ELR (cell line): ENCODE results near the gene ARHGEF10L.
A peak's percentile ranks its signal among the peaks of the same experiment; 100 is the strongest.

ENCODE experiments used
- DNase-seq: peaks from one replicate; pipeline ENCODE4 v3.0.0-alpha.2; 2015; ENCODE audit warnings: low read depth

Gene ARHGEF10L

DNA sequence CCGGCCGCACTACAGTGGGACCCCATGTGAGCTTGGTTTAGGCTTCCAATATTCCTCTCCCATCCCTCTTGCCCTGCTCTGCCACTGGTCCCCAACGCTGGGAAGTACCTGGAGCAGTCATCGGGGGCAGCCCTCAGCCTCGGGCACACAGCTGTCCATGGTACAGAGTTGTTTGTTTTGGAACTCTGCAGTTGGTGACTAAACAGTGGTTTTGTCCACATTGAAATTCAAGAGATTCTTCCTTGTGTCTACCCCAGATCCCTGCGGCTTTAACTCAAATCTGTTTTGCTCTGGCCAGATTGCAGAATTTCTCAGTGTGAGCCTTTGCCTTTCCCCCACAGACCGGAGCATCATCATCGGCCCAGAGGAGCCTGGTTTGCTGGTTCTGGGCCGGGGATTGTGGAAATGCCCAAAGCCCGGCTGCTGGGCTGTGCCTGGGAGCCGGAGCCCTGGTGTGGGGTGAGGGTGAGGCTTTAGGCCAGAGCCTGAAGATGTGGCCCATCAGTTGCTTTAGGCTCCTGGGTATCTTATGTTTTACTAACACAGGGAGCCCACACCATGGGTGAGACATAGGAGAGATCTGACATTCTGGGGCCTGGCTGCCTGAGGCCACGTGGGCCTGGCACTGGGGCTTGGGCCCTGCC, 93.2 kb downstream of the ARHGEF10L start:
- peak; percentile 60 for DNase-seq

DNA sequence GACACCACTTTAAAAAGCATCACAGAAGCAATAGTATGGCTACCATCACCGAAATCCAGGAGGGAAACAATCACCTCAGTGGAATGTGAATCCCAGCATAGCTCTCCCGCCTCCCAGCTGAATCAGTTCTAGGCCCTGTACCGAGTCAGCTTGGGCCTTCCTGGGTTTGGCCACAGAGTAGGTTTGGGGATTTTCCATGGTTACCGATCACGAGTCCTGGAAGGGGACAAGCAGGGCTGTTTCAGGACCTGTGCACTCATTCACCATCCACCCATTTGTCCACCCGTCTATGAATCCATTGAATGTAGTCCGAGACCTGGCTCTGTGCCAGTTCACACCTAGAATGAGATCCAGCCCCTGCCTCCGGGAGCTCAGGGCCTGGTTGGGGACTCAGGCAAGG, 94.2 kb downstream of the ARHGEF10L start:
- peak; percentile 82 for DNase-seq

- no peak for DNase-seq
These were observed 95.8 kb downstream of the ARHGEF10L start for GRCh38 chr1:17635276-17635675.

DNA sequence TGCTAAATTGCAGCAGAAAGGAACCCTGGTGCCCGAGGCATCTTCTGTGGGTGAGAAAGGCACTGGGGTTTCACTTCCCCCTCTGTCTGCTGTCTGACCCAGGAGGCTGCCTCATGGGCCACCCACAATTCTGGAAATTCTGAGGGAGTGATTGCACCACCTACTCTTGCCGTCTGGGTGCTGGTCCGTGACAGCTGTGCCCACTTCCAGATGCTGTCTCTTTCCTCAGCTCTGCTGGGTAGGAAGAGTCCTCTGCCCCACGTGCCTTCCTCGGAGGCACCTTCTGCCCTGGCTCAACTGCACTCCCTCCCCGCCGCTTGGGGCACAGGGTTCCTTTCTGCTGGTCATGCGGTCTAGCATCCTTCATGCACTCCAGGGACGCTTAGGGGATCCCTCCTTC, 96.3 kb downstream of the ARHGEF10L start:
- DNase-seq = no peak

GRCh38 chr1:17636612-17637011, 97.1 kb downstream of the ARHGEF10L start:
- DNase-seq = peak; percentile 37

- DNase-seq = no peak
These were observed 97.6 kb downstream of the ARHGEF10L start for GRCh38 chr1:17637055-17637454.

- DNase-seq = no peak
These were observed 100.3 kb downstream of the ARHGEF10L start for GRCh38 chr1:17639703-17640340.

DNA sequence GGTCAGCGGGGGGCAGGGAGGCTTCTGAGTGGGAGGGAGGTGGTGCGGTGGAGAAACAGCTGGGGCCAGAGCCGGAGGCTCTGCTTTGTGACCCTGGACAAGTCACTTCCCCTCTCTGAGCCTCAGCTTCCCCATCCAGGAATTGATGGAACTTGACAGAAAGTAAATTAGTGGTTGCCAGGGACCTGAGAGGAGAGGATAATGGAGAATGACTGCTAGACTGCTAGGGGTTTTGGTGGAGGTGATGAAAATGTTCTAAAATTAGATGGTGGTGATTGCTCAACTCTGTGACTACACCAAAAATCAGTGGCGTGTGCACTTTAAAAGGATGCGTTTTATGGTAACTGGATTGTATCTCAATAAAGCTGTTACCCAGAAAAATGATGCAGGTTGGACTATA, 100.9 kb downstream of the ARHGEF10L start:
- DNase-seq = no peak

DNA sequence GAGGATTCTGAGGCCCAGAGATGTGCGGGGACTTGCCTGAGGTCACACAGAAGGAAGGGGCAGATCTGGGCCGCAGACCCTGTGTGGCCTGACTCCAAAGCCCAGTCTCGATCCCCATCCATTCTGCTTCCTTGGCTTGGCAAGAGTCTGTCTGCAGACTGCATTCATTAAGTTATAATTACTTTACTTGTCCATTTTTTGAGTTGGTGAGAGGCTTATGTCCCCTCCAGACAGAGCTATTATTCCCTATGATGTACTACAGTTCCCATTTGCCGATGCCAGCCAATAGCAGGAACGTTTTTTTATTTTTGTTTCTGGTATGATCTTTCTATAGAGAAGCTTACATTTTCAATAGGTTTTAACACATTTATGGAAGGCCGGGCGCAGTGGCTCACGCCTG, 101.5 kb downstream of the ARHGEF10L start:
- DNase-seq = no peak

DNA sequence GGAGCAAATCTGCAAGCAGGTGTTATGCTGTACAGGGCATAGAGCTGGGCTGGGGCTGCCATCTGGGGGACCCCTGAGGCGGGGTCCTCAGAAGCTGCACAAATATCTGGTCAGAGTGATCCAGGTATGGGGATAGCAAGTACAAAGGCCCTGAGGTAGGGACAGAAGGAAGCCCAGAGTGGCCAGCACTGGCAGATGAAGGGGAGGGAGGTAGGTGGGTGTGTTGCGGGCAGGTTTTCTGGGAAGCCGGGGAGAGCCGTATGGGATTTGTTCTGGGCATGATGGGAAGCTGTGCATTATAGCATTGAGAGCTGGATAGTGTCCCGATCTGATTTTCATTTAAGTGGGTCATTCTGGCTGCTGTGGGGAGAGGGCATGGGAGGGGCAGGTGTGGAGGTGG, 102.7 kb downstream of the ARHGEF10L start:
- DNase-seq = no peak

- no peak for DNase-seq
These were observed 103.4 kb downstream of the ARHGEF10L start for GRCh38 chr1:17642943-17643342.

- DNase-seq = no peak
These were observed 104.6 kb downstream of the ARHGEF10L start for GRCh38 chr1:17643861-17644703.

DNA sequence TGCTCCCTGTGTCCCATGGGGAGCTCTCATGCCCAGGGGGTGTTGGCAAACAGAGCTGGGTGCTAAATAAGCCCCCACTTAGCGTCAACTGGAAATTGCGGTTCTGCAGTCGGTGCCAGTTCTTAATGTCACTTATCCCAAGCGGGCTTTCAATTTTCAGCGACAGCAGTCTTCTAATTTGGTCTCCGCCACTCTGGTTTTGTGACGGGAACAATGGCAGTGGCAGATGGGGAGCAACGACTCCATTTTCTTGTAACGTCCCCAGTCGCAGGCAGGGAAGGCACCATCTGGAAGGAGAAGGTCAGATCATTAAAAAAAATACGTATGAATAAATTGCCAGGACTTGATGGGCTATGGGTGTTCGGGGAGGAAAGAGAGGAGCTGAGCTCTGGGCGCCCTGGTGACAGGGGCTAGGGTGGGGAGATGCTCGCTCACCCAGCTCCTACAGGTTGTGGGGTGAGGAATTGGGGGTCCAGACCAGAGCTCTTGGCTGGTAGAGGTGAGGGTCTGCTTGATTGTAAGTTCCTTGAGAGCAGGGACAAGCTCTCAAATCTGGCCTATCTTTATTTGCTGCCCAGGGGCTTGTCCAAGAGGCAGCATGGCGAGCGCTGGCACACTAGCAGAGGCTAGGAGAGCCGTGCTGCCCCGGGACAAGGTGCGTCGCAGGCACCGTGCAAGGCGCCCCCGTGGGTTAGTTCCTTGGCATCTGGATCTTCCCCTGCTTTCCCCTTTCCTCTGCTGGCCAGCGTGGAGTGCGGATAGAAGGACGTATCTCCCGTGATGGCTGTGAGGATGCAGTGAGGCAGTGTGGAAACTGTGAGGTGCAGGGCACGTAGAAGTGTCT, 105.8 kb downstream of the ARHGEF10L start:
- no peak for DNase-seq

GRCh38 chr1:17646444-17647280, 107.2 kb downstream of the ARHGEF10L start:
- DNase-seq = no peak

DNA sequence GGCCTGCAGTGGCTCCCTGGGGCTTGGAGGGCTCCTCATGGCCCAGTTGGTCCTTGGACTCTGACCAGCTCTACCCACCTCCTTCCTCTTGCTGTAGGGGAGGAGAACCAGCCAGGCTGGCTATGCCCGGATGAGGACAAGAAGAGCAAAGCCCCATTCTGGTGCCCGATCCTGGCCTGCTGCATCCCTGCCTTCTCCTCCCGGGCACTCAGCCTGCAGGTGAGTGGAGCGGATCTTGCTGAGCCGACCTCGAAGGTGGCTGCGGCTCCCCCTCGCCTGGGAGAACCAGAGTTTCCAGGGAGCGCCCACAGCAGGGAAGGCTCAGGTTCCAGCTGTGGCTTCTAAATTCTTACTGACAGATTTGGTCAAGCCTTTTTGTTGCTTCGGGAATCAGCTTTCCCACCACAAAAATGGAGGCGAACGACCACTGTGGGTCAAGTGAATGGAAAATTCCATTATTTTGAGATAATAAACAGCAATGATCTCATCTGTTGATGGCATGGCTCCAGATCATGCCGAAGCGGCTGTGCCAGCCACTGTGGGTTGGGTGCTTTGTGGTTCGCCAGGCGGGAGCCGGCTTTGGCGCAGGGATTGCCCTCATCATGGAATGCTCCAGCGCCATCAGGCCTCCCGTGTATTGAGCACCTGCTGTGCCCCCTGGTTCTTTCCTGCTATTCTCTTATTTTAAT, 109.1 kb downstream of the ARHGEF10L start:
- no peak for DNase-seq

- no peak for DNase-seq
These were observed 110.0 kb downstream of the ARHGEF10L start for GRCh38 chr1:17649371-17650106.

GRCh38 chr1:17653276-17653675, 113.8 kb downstream of the ARHGEF10L start:
- DNase-seq = no peak

DNA sequence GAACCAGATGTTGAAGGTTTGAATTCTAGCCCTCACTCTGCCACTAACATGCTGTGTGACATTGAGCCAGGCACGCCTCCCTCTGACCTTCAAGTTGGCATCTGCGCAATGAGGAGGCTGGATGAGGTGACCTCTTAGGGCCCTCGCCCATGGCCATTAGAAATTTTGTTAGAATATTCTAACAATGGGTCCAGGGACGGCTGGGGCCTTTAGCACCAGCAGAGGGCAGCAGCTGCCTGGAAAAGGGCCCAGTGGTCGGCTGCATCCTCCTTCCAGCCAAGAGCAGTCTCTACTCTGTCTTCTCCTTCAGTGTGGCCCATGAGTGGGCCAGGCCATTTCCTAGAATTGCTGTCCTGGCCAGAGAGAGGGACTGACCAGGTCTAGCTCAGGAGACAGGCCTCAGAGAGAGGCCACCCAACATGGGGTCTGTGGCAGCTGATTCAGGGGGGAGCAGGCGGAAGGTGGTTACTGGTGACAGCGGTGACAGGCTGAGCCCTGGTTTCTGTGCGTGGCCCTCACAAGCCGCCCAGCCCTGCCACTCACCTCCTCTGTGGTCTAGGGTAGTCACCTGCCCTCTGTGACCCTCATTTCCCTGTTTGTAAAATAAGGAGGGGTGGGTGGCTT, 114.3 kb downstream of the ARHGEF10L start:
- DNase-seq = peak; percentile 61

GRCh38 chr1:17654519-17654918, 115.0 kb downstream of the ARHGEF10L start:
- no peak for DNase-seq
